ENCODE measurements around the gene NUPR2.
"Not testable (repeated sequence)": the region's sequence is repeated elsewhere in the genome, so short reads cannot be mapped to it uniquely, and the experiment has no call there.

The NUPR2 gene

GRCh38 chr7:56110611-56111010 is 5.6 kb downstream of the NUPR2 start:
- no peak overlapping the region for H3K4me3 ChIP-seq (replicated peaks in 1 of 2; ENCODE audit: low read depth in 2 of 2, low read length in 2 of 2)

GRCh38 chr7:56107954-56108258 is 8.3 kb downstream of the NUPR2 start:
- TF ChIP-seq CTCF (IDR thresholded peaks at IDR 0.05; ENCODE audit: low read depth, low read length): no peak
- no peak overlapping the region for H3K4me3 ChIP-seq (replicated peaks in 1 of 2; ENCODE audit: low read depth in 2 of 2, low read length in 2 of 2)
- DNase-seq (ENCODE audit: low read depth in 2 of 2): no peak

More at GRCh38 chr7:56110611-56111010, 5.6 kb downstream of the NUPR2 start:
- no peak for DNase-seq (ENCODE audit: low read depth in 2 of 2)
- no peak for TF ChIP-seq CTCF (IDR thresholded peaks at IDR 0.05; ENCODE audit: low read depth, low read length)

- TF ChIP-seq CTCF (IDR thresholded peaks at IDR 0.05; ENCODE audit: low read depth, low read length): no peak
- peak within 1 kb of the TSS; percentile 90 to 91 for H3K4me3 ChIP-seq (replicated peaks in 1 of 2; ENCODE audit: low read depth in 2 of 2, low read length in 2 of 2)
- peak; percentile 99 for DNase-seq (ENCODE audit: low read depth in 2 of 2)
These were observed 9.8 kb downstream of the NUPR2 start, which contains the start of gene CHCHD2 for GRCh38 chr7:56106108-56107073. Gene CHCHD2 (minus strand): TSS chr7:56106476. CDS start chr7:56106413, 63 bp downstream.

GRCh38 chr7:56105508-56105907 is 10.7 kb downstream of the NUPR2 start:
- DNase-seq (ENCODE audit: low read depth in 2 of 2): peak; percentile 62 to 87
- H3K4me3 ChIP-seq (replicated peaks in 1 of 2; ENCODE audit: low read depth in 2 of 2, low read length in 2 of 2): peak overlapping the region; percentile 90 to 91
- no peak for TF ChIP-seq CTCF (IDR thresholded peaks at IDR 0.05; ENCODE audit: low read depth, low read length)

GRCh38 chr7:56104138-56104537 is 12.1 kb downstream of the NUPR2 start:
- not testable (repeated sequence) for H3K4me3 ChIP-seq (replicated peaks in 1 of 2; ENCODE audit: low read depth in 2 of 2, low read length in 2 of 2); DNase-seq (ENCODE audit: low read depth in 2 of 2)

GRCh38 chr7:56099653-56100052 is 16.6 kb downstream of the NUPR2 start:
- DNase-seq (ENCODE audit: low read depth in 2 of 2): no peak
- TF ChIP-seq CTCF (IDR thresholded peaks at IDR 0.05; ENCODE audit: low read depth, low read length): no peak
- no peak overlapping the region for H3K4me3 ChIP-seq (replicated peaks in 1 of 2; ENCODE audit: low read depth in 2 of 2, low read length in 2 of 2)

- not testable (repeated sequence) for DNase-seq (ENCODE audit: low read depth in 2 of 2)
These were observed 17.8 kb downstream of the NUPR2 start for GRCh38 chr7:56098187-56099008.

More at GRCh38 chr7:56098187-56099008, 17.8 kb downstream of the NUPR2 start:
- not testable (repeated sequence) for H3K4me3 ChIP-seq (replicated peaks in 1 of 2; ENCODE audit: low read depth in 2 of 2, low read length in 2 of 2)
